ENCODE results near the gene MDK.

MDK gene

DNA sequence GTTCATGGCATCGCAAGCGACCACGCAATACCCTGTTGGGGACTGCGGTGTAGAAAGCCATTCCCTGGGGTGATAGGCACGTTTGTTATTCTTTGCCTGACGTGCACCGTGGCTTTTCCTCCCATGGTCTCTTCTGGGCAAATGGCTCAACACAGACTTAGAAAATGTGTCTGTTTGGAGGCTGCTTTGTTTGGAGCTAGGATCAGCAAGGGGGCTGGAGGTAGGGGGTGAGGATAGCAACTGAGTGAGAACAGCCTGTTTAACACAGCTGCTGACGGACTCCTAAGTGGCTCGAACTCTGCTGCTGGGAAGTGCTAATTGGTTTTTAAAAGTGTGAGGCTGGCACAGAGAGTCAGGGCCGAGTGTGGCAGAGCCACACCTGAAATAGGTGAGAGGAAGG is 26.2 kb downstream of the MDK start:
- DNase-seq: no peak

DNA sequence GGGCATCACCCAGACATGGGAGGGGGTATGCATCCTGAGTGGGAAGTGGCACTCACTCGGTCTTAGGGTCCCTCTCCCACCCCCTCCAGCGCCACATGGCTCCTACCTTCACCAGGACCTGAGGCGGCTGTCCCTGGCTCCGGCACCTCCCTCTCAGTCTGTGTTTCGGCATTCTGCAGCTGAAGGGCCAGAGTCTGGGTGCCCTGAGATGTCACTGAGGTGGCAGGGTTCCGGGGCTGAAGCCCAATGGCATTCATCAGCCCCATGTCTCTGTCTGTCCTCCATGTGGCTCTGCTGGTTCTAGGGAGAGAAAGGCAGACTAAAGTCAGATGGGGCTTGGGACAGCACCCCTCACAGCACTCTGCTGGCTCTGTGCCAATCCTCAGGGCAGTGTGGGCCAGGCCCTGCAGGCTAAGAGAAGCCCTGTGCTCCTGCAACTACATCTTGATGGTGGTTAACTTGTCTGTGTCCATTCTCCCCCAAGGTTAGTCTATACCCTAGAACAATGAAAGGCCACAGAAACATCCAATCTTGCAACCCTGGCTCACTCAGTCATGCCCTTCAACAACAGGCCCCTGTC is 27.0 kb downstream of the MDK start:
- DNase-seq: no peak

DNA sequence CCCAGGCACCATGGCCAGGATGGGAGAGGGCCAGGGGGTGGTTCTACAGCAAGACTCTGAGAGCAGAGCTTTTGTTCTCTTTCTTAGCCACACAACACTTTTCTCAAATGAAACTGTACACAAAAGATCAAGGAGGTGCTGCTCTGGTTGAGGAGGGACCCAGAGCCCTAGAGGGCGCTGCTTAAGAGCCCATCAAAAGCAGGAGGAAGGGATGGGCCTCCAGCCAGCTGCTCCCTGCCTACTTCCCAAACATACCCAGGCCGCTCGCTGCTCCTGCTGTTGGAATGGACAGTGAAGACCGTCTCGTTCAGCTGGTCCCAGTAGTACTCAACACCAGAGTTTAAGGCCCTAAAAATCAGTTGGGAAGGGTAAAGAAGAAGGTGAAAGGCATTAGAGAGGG is 28.6 kb downstream of the MDK start:
- peak in 1 of 2 experiments; percentile 18 for DNase-seq

DNA sequence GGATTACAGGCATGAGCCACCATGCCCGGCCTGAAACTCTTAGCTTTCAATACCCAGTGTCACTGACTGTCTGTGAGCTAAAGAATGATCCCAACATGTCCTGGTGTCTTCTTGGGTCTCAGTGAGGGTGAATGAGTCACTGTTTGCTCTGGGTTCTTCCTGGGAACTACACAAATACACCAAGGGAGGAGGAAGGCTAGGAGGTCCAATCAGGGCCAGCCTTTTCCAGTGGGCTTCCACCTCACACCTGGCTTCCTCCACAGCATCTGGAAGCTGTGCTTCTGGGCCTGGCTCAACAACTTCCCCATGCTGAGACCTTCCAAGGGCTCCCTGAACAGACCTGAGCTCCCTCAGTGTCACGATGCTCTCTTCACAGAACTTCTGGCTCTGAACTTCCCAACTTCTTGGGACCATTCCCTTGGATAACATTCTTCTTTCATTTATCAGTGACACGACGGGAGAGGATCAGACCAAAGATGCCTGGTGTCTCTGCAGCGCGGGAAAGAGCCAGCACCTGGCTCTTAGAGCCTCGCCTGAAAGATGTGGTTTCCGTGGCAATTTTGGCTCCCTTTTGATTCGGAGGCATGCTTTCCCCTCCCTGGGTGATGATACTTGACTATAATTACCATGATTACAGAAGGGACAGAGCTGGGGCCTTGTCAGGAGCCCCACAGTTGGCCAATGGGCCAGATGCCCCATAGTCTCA is 32.4 kb downstream of the MDK start:
- DNase-seq: no peak

DNA sequence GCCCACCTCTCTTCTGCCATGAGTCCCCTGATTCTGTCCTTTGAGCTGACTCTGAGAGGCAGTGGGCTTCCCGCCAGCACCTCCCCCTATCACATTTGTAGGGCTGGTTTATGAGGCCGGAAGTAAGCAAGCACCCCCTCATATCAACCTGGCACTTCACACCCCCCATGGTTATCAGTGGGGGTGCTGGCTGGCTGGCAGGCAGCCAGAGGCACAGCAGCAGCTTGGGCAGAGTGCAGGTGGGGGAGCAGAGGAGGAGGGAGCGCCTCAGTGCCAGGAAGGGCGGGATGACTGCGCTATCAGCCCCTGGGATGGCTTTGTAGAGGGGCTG is 33.0 kb downstream of the MDK start:
- no peak for DNase-seq

DNA sequence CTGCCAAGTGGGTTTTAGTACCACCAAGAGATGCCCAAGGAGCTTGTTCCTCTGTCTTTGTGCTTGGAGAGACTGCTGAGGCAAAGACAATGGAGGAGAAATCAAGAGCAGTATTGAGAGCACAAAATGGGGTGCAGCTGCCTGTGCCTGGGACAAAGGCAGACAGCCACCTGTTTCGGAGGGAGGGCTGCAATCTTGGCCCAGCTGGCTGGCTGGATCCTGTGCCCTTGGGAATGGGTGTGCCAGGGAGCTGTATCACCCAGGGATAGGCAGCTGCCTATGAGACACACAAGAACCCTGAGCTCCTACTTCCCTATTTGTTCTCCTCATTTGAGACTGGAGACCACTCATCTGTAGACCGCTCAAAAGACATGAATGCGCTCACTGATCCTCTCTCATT is 33.4 kb downstream of the MDK start:
- DNase-seq: no peak

DNA sequence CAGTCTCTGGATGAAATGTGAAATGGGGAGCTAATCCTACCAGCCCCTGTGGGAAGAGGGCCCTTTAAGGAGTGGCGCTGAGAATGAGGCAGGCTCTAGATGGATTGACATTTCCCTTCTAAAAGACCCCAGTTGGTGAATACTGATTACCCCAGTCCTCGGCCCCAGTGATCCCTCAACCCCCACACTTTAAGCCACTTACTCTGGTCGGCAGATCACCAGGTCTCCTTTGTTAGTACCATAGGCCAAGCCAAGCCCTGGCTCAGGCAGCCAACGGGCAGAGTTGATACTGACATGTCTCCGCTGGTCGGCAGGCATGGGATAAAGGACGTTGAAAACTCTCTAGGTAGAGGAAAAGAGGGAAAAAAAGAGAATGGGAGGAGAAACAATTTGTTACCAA is 36.2 kb downstream of the MDK start:
- DNase-seq: no peak

DNA sequence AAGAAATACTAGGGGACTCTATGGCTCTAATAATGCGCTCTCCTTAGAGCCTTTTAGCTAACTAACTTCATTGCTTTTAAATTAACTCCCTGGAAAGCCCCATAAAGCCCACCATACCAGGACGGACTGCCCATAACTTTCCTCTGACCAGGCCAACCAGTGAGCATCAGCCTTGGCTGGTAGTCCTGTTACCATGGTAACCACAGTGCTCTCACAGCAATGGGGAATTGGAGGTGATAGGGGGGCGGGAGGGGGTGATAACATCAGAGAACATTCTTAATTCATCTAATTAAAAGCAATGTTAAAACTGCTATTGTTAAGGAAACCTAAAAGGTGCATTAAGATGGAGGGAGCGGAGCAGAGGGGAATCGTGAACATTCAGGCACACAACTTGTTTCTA is 37.3 kb downstream of the MDK start:
- no peak for DNase-seq

DNA sequence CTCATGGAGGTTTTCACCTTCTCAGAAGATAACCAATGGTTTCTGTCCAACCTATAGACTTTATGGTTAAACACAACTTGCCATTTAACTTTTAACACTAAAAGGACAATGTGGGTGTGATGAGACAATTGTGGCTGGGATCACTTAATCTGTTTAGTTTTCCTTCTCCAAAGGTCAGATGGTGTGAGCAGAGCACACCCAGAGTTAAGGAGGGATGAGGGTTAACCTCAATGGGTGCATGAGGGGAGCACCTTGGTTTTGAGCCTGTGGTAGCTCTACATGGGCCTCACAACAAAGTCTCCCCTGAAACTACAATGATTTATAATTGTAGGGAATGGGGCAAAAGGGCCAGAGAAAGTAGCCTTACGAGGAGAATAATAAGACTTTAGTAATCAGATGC is 39.0 kb downstream of the MDK start:
- DNase-seq: no peak

DNA sequence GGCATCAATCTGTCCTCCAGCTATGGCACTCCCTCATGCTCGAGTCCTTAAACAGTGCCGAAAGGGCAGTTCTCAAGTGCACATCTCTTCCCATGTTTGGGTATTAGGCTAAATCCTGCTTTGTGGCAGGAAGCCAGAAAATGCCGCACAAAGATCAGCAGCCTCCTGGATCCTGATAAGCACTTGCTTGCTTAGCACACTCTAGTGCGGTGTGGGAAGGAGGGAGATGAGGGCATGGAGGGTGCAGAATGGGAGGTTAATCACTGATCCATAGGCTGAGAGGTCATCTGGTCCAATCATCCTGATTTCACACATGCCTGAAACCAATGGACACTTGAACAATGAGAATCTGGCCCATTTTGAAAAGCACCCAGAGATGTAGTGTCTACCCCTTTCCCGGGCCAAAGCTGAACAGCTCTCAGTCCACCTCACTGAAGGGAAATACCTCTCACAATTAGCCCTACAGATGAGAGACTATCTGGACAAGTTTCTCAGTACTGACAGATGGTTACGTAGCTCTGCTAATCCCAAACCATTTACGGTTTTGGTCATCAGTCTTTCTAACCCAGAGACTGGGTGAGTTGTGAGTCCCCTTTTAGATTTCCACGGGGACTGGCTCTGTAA is 39.9 kb downstream of the MDK start:
- DNase-seq: no peak

DNA sequence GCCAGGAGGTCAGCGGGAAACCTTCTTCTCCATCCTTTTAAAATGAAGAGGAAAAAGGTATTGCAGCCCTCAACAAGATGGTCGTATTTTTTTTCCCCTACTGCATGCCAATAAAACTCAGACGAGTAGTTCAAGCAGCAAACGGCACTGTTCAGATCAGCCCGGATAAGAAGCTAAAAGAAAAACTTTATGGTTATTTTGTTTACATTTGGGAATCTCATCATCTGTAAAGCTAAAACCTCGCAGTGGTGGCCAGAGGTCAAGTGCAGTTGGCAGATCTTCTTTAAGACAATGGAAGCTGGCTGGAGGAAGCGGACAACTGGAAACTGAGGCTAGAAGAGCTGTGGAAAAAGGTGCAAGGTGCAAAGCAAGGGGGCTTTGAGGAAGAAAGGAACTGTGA is 41.1 kb downstream of the MDK start:
- DNase-seq: no peak

DNA sequence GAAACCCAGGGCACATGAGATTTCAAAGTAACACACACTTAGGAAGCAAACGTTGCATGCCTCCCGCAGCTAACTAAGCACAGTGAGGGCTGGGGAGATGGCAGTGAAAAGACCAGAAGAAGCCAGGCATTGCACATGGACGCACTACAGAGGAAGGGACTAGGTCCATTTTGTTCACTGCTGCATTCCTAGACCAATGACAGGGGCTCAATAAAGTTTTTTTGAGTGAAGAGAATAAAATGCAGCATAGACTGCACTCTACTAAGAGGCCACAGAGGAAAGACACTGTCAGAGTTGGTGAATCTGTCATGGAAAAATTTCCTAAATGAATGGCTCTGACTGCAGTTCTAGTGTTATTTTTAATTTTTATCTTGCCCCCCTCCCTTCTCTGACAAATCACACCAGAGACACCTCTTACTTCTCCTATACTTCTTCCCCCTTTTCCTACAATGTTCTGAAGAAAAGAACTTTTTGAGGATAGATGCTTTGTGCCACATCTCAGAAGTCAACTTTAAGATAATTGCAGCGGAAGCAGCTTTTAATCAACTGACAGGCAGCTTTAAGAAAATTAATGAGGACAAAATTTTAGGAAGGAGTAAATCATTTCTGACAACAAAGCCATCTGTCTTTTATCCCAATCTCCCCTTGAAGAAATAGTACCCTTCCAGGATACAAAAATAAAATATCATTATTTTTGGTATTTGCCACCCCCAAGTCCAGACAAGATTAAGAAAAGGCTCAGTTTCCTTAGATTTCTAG is 44.9 kb downstream of the MDK start:
- DNase-seq: no peak

DNA sequence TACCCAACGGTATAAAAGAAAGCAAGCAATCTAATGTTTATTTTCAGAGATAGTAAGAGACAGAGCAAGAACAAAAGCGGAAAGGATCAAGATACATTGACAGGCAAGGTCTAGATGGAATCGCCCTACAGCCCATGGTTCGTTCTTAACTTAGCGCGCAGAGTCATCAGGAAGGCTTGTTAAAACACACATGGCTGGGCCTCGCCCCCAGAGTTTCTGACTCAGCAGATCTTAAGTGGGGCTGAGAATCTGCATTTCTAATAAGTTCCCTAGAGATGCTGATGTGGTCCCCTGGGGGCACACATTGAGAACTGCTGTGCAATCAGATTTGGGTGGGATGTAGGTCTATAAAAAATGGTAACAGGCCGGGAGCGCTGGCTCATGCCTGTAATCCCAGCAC is 45.9 kb downstream of the MDK start:
- no peak for DNase-seq

DNA sequence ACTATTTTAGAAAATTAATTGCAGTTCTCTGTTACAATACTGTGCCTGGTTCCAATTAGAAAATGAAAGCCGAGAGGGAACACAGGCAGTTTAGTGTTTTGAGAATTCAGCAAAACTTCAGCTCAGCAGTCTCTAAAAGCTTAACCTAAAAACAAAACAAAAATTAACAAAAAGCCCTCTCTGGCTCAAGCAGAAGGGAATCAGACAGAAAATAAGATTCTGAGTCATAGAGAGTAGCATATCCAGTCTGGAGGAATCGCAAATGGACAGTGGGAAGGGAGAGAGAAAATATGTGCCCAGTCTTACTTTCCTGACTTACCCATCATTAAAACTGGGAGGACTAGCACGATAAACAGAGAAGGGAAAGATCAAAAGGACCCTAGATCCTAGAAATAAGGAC is 48.2 kb downstream of the MDK start:
- no peak for DNase-seq

DNA sequence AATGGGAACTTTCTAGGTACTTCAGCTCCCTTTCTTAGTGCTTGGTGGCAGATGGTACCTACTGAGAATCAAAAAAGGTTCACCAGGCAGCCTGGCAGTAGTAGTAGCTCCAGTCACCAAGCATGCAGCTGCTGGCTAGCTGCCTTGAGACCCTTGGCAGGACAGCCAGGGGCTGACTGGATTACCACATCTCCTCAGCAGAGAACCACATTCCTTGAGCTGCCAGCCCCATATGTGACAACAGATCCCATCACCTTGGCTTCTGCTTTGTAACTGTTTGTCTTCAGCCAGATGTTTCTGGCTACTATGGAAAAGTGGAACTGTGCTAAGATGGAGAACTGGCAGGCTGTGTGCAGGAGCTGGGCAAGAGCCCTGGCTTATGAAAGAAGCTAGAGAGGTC is 49.7 kb downstream of the MDK start:
- DNase-seq: no peak
